Natural killer cell (primary cell): Measurements from ENCODE around the gene PPP2R2C. TPM values are rescaled to one million over a fixed set of nuclear protein-coding genes. Genes with fewer than 3 reads are reported as not detected.

Experiments used
- ATAC-seq, 3 donors: fragments of 150-1000 bp in 2 of 3; fragments of 200-7000 bp in 1 of 3; cut with Tn5 transposase; 1 replicate in 1 of 3; 2 replicates in 2 of 3; pipeline ENCODE4 v1.10.0; 2021; ENCODE audit warnings: mild to moderate bottlenecking in 2 of 3, moderate library complexity in 2 of 3
- DNase-seq, 2 donors: peaks; one replicate each; pipeline versions ENCODE4 v3.0.0 to v3.0.0-alpha.2; 2013 to 2021; ENCODE audit warnings: mixed read lengths in 1 of 2
- H3K27ac ChIP-seq: one replicate; pipeline ENCODE4 v1.5.1; 2013; ENCODE audit warnings: mild to moderate bottlenecking, low read length
- H3K27me3 ChIP-seq: one replicate; pipeline ENCODE4 v1.6.1; 2013; ENCODE audit warnings: low read length; ENCODE audit not compliant: control insufficient read depth, insufficient read depth
- H3K36me3 ChIP-seq: one replicate; pipeline ENCODE4 v1.6.1; 2013; ENCODE audit warnings: low read length; ENCODE audit not compliant: control insufficient read depth, insufficient read depth
- H3K4me1 ChIP-seq: one replicate; pipeline ENCODE4 v1.6.1; 2013; ENCODE audit warnings: low read length; ENCODE audit not compliant: control insufficient read depth, insufficient read depth
- H3K4me3 ChIP-seq: one replicate; pipeline ENCODE4 v1.5.1; 2013; ENCODE audit warnings: low read length
- H3K9me3 ChIP-seq: one replicate; pipeline ENCODE4 v1.6.1; 2013; ENCODE audit warnings: low read length; ENCODE audit not compliant: control insufficient read depth, insufficient read depth
- H3K27ac Mint-ChIP-seq, 2 donors: one replicate each; pipeline ENCODE4 v1.8.0; 2022; ENCODE audit warnings: mild to moderate bottlenecking in 2 of 2, mixed read lengths in 2 of 2, moderate library complexity in 1 of 2
- H3K27me3 Mint-ChIP-seq, 2 donors: one replicate each; pipeline ENCODE4 v1.8.0; 2022; ENCODE audit warnings: low read depth in 2 of 2, mixed read lengths in 2 of 2
- H3K36me3 Mint-ChIP-seq: one replicate; pipeline ENCODE4 v1.8.0; 2022; ENCODE audit warnings: mixed read lengths
- H3K4me1 Mint-ChIP-seq, 2 donors: one replicate each; pipeline ENCODE4 v1.8.0; 2022; ENCODE audit warnings: mixed read lengths in 2 of 2
- H3K4me3 Mint-ChIP-seq: one replicate; pipeline ENCODE4 v1.8.0; 2022; ENCODE audit warnings: mild to moderate bottlenecking, moderate library complexity, mixed read lengths
- H3K9me3 Mint-ChIP-seq, 2 donors: one replicate each; pipeline ENCODE4 v1.8.0; 2022; ENCODE audit warnings: mixed read lengths in 2 of 2
- WGBS: methylation state at CpG from one replicate; pipeline ENCODE4 v1.1.7; 2013; ENCODE audit warnings: missing lambda C conversion rate; ENCODE audit not compliant: insufficient coverage; 5-methylcytosine and 5-hydroxymethylcytosine counted together
- intact Hi-C: fragments of 100-400 bp; cut with micrococcal nuclease; formaldehyde crosslinking; loops from one replicate; pipeline ENCODE4 v1.14.2; 2022
- total RNA-seq, 4 donors: library from RNA; stranded (reverse); fragments of 120-200 nt in 1 of 4; gene quantifications; one replicate each; pipeline versions ENCODE4 v1.2.3 to v1.2.4, GENCODE V29; 2013 to 2022
- TF ChIP-seq, protein P1 (sequence below): fragments of 200-600 bp; IDR thresholded peaks from one replicate; pipeline ENCODE4 v1.8.0; 2022; ENCODE audit warnings: antibody characterized with exemption

The PPP2R2C gene
- total RNA-seq, 3 donors from 2014 or later (not counting 1 experiment from before 2014, with no cell fraction given) = not detected

DNA sequence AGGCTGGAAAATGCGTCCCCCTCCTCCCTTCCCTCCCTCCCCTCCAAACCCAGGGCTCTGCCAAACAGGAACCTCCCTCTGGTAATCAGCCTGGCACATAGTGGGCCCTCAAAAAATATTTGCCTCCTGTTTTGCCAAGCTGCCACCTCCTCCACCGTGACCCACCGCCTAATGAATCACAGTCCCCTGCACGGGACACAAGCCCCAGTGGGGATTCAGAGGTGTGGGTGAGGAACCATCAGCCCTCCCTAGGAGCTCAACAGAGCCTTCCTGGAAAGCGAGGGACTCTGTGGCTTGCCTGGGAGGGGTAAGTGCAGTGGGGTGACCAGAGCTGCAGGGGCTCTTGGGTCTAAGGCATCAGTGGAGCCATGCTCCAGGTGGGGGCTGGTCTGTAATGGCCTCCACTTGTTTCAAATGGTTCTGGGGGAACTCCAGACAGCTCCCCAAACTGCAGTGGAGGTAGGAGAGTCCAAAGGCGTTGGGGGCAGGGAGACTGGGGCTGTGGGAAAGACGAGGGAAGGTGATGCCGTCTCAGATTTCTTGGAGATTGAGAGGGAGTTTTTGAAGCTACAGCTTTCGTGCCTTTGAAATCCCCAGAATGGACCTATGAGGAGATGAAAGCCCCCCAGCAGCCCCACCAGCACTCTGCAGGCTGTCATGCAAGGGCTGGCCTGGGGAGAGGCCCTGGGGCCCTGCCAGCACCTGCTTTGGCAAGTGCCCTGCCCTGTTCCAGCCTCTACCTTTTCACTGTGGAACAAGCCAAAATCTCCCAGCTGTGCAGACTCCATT lies 1.0 kb upstream of the PPP2R2C start:
- 36% methylated on average over 9 of the region's 9 CpGs for WGBS
- Mint-ChIP-seq H3K9me3 (no peaks in the 10 kb centered on the region), H3K36me3 (no peaks in the 10 kb centered on the region), H3K27me3 (peaks cover 46 to 47% of the 10 kb centered on the region in 2 donors), H3K4me1 (no peaks in the 10 kb centered on the region), H3K4me3 (no peak overlapping the region), H3K27ac (no peak overlapping the region)
- TF ChIP-seq, protein P1, sequence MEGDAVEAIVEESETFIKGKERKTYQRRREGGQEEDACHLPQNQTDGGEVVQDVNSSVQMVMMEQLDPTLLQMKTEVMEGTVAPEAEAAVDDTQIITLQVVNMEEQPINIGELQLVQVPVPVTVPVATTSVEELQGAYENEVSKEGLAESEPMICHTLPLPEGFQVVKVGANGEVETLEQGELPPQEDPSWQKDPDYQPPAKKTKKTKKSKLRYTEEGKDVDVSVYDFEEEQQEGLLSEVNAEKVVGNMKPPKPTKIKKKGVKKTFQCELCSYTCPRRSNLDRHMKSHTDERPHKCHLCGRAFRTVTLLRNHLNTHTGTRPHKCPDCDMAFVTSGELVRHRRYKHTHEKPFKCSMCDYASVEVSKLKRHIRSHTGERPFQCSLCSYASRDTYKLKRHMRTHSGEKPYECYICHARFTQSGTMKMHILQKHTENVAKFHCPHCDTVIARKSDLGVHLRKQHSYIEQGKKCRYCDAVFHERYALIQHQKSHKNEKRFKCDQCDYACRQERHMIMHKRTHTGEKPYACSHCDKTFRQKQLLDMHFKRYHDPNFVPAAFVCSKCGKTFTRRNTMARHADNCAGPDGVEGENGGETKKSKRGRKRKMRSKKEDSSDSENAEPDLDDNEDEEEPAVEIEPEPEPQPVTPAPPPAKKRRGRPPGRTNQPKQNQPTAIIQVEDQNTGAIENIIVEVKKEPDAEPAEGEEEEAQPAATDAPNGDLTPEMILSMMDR = no peak
- no peak overlapping the region for H3K4me3 ChIP-seq
- H3K27me3 ChIP-seq = peaks cover 9% of the 10 kb centered on the region
- no peaks in the 10 kb centered on the region for H3K9me3 ChIP-seq
- H3K4me1 ChIP-seq = peaks cover 3% of the 10 kb centered on the region
- intact Hi-C loops = no loop called here
- H3K27ac ChIP-seq = no peak overlapping the region
- no peak for DNase-seq
- no peak for ATAC-seq
- no peaks in the 10 kb centered on the region for H3K36me3 ChIP-seq

DNA sequence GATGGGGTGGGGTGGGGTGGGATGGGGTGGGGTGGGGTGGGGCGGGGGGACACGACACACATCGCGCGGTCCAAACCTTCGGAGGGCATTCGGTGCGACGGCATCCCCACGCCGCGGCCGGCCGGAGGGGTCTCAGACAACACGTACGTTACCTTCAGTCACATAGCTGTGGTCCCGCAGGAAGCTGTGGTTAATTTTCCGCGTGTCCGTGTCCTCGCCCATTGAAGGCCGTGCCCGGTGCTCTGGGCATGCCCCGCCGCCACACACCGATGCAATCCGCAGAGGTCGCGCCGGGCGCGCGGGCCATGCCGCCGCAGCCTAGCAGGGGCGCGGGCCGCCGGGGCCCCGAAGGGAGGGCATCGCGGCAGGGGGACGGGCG lies 417 bp downstream of the PPP2R2C start:
- intact Hi-C loops = no loop called here
- Histone ChIP-seq H3K36me3 (no peaks in the 10 kb centered on the region), H3K27me3 (peaks cover 13% of the 10 kb centered on the region), H3K27ac (no peak overlapping the region), H3K4me3 (no peak overlapping the region), H3K4me1 (peaks cover 3% of the 10 kb centered on the region), H3K9me3 (no peaks in the 10 kb centered on the region)
- Mint-ChIP-seq H3K9me3 (no peaks in the 10 kb centered on the region), H3K4me3 (no peak overlapping the region), H3K27me3 (peaks cover 45 to 52% of the 10 kb centered on the region in 2 donors), H3K4me1 (no peaks in the 10 kb centered on the region), H3K36me3 (no peaks in the 10 kb centered on the region), H3K27ac (no peak overlapping the region)
- TF ChIP-seq, protein P1 = no peak
- no peak for ATAC-seq
- no peak for DNase-seq
- 3% methylated on average over 38 of the region's 44 CpGs for WGBS

DNA sequence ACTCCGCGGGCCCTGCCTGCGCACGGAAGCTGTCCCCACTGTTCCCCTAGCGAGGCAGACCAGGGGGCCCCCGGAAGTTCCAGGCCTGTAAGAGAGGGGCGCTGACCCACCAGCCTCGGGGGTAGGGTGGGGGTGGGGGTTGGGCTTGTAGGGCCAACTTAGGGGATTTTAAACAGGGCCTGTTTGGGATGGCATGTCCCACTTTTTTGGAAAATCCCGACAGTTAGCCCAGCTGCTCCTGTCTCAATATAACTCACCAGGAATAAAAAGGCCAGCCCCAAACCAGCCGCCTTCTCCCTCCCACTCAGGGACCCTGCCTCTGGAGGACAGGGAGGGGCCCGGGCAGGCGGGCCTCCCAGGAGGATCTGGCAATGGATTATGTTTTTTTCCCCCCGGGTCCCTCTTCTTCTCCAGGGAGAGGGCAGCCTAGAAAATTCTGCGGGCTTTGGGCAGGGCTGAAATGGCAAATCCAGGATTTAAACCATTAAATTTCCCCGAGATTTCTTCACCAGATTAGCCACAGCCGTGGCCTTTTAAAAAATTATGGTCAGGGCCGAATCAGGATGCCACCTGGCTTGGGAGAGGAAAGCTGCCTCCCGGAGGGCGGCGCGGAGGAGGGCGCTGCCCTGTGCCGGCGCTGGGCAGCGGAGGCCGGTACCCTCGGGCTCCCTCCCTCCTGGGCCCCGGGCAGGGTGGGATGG lies 957 bp downstream of the PPP2R2C start:
- Histone ChIP-seq H3K27ac (no peak overlapping the region), H3K4me1 (peaks cover 3% of the 10 kb centered on the region), H3K36me3 (no peaks in the 10 kb centered on the region), H3K9me3 (no peaks in the 10 kb centered on the region), H3K27me3 (peaks cover 13% of the 10 kb centered on the region), H3K4me3 (no peak overlapping the region)
- DNase-seq (no peak), ATAC-seq (no peak)
- Mint-ChIP-seq H3K4me1 (no peaks in the 10 kb centered on the region), H3K9me3 (no peaks in the 10 kb centered on the region), H3K4me3 (no peak overlapping the region), H3K27ac (no peak overlapping the region), H3K36me3 (no peaks in the 10 kb centered on the region), H3K27me3 (peaks cover 48 to 57% of the 10 kb centered on the region in 2 donors)
- intact Hi-C loops = no loop called here
- 6% methylated on average over 18 of the region's 28 CpGs for WGBS
- TF ChIP-seq, protein P1 = no peak
